GM13977 (cell line): Measurements from ENCODE around the gene CUBN.

Experiments used
- DNase-seq: peaks from one replicate; pipeline ENCODE4 v3.0.0; 2012; ENCODE audit warnings: low spot score
- in situ Hi-C: fragments of 300-500 bp; cut with MboI; formaldehyde crosslinking; loops from one replicate; pipeline ENCODE4 v1.12.0; 2022; ENCODE audit warnings: low sequenced_read_pairs, low pct_unique_long_range_greater_than_20kb, mixed read lengths, inconsistent platforms; ENCODE audit not compliant: unreplicated experiment
- TF ChIP-seq, protein P1 (sequence below): IDR thresholded peaks from 2 replicates; pipeline ENCODE4 v1.5.1; 2012; ENCODE audit warnings: mild to moderate bottlenecking, control low read depth; ENCODE audit not compliant: insufficient read depth; ENCODE audit errors: extremely low read depth, missing control alignments

CUBN gene

DNA sequence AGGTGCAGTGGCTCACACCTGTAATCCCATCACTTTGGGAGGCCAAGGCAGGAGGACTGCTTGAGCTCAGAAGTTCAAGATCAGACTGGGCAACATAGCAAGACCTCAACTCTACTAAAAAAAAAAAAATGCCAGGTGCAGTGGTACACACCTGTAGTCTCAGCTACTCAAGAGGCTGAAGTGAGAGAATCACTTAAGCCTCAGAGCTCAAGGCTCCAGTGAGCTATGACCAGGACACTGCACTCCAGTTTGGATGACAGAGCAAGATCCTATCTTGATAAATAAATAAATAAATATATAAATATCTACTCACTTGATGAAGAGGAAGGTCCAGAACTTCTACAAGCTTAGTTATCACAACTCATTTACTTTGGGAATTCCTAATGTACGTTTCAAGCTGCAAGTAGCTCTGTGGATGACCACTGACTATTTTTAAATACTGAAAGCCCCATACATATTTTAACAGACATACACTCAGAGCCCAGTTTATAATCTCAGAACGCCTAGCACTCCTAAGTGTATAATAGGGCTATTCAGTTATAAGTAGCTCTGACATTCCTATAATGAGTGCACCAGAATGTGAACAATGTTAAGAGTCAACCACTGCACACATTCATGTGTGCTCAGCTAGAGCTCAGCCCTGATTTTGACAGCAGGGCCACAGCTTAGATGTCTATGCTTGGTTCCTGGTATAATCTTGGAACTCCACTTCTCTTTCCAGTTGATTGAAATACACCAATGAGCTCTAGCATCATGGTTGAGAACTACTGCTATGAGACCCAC, 119.1 kb downstream of the CUBN start:
- in situ Hi-C loops: no loop called here

GRCh38 chr10:17009212-17009700, 120.4 kb downstream of the CUBN start:
- in situ Hi-C loops: no loop called here
- DNase-seq: no peak
- TF ChIP-seq, protein P1, sequence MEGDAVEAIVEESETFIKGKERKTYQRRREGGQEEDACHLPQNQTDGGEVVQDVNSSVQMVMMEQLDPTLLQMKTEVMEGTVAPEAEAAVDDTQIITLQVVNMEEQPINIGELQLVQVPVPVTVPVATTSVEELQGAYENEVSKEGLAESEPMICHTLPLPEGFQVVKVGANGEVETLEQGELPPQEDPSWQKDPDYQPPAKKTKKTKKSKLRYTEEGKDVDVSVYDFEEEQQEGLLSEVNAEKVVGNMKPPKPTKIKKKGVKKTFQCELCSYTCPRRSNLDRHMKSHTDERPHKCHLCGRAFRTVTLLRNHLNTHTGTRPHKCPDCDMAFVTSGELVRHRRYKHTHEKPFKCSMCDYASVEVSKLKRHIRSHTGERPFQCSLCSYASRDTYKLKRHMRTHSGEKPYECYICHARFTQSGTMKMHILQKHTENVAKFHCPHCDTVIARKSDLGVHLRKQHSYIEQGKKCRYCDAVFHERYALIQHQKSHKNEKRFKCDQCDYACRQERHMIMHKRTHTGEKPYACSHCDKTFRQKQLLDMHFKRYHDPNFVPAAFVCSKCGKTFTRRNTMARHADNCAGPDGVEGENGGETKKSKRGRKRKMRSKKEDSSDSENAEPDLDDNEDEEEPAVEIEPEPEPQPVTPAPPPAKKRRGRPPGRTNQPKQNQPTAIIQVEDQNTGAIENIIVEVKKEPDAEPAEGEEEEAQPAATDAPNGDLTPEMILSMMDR: no peak

More for the DNA sequence above, 119.1 kb downstream of the CUBN start:
- DNase-seq: no peak
- TF ChIP-seq, protein P1: no peak

DNA sequence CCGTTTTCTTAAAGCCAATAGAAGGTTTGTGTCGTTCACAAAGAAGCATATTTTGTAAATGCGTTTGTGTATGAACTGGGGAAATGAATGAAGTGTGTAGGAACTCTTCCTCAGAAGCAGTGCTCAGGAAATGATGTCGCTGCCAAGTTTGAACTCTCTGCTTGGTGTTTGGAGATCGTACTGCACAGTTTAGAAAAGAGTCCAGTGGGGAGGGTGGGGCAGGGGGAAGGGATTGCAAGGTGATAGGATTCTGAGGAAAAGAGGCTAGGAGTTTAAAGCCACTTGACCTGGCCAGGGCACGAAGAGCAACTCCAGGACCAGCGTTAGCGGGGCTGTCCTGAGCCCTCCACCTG, 122.2 kb downstream of the CUBN start:
- TF ChIP-seq, protein P1: no peak
- in situ Hi-C loops: no loop called here
- no peak for DNase-seq

GRCh38 chr10:17006631-17007417, 122.8 kb downstream of the CUBN start:
- TF ChIP-seq, protein P1: no peak
- DNase-seq: no peak
- in situ Hi-C loops: no loop called here

DNA sequence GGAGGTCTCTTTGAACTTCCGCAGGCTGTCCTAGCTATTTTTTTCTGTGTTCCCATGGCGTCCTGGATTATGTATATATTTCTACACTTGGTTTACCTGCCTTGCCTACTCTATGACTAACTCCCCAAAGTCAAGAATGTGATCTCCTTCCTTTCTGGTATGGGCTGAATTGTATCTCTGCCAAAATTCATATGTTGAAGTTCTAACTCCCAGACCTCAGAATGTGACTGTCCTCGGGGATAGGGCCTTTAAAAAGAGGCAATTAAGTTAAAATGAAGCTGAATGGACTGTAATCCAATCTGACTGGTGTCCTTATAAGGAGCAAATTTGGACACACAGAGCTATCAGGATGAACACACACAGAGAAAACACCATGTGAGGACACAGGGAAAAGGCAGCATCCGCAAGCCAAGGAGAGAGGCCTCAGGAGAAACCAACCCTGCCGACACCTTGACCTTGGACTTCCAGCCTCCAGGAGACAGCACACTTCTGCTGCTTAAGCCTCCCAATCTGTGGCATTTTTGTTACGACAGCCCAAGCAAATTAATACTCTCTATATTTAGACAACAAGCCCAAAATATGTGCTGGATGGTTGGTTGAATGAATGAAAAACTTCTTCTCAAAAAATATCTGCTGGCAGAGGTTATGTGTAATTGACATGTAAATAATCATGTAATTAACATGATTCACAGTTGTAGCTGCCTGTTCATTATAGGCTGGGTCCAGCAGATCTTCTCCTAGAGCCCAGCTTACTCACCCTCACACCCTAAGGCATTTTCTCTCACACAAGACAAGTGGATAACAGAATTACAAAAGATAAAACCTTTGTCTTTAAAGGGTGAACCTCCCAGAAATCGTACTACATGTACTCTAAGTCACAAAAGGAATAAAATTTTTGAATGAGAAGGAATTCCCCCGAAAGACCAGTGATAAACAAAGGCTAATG, 123.7 kb downstream of the CUBN start:
- TF ChIP-seq, protein P1: no peak
- in situ Hi-C loops: no loop called here
- no peak for DNase-seq
